HPDE6-E6E7 (cell line): ENCODE measurements around the gene GPATCH4.
A peak's percentile ranks its signal among the peaks of the same experiment; 100 is the strongest.
"Not testable (repeated sequence)": the region's sequence is repeated elsewhere in the genome, so short reads cannot be mapped to it uniquely, and the experiment has no call there.

Experiments
- DNase-seq: peaks from one replicate; pipeline ENCODE4 v3.0.0; 2011; ENCODE audit warnings: missing footprints; ENCODE audit errors: extremely low spot score

The GPATCH4 gene

DNA sequence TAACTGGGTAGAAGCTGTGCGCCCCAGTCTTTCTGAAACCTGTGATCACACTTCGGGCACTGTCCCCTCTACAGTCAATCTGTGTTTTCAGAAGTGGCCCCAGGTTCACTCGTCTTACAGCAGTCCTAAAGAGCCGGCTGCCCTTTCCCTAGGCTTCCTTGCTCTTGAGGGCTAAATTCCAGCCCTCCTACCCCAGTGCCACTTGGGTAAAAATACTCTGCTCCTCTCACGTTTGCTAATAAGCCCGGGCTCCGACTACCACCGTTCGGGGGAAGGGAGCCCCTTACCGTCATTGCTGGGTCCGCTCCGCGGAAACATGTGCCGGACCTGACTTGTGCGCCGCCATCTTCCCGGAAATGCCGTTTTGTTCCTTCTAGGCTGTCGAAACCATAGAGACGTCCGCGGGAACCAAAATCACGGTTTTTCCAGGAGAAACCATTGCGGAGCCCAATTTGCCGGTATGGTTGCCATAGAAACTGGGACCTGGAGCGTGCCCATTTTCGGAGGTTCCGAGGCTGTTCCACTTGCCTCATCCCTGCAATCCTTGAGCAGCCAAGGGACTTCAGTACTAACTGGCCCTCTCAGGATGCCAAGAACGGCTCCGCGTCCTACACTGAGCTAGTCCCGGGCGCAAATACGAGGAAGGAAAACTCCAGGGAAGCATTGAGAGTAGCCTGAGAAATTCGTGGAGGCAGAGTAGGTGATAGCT lies at the start of gene GPATCH4:
Gene GPATCH4 (minus strand): TSS at position 358 of the 709 bp plus-strand sequence.
- no peak for DNase-seq

DNA sequence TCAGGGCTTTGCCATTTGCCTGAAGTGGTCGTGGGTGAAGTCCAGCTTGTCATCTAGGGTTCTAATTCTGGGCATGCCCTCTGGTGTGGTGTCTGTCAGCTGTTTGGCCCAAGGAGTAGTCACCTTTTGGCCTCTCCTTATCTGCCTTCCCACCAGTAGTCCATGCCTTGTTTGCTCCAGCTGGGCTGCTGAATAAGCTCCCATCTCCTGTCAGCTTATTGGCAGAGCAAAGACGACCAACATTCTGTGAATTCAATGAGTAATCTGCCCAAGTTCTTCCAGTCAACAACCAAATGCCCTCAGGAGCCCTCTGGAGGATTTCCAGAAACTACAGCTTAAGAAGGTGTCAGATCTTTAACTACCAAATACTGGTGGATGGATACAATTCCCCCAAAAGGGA lies 47.7 kb upstream of the GPATCH4 start:
- DNase-seq = no peak

DNA sequence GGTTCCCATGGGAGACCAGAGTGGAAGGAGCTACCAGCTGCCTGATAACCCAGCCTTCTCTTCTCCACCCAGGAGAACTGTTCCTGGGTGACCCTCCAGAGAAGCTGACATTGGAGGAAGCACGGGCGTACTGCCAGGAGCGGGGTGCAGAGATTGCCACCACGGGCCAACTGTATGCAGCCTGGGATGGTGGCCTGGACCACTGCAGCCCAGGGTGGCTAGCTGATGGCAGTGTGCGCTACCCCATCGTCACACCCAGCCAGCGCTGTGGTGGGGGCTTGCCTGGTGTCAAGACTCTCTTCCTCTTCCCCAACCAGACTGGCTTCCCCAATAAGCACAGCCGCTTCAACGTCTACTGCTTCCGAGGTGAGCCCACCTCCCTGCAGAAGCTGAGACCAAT lies 47.2 kb upstream of the GPATCH4 start:
- DNase-seq = no peak

DNA sequence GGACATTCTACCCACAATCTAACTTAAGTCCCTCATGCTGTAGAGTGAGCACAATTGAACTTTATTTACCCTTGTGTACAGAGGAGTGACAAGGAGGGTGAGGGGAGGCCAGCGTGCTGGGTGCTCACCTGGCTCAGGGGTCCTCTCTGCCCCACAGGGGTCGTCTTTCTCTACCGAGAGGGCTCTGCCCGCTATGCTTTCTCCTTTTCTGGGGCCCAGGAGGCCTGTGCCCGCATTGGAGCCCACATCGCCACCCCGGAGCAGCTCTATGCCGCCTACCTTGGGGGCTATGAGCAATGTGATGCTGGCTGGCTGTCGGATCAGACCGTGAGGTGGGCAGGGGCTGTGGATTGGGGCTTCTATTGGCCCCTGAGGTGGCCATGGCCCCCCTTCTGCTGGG lies 46.1 kb upstream of the GPATCH4 start:
- DNase-seq = no peak

DNA sequence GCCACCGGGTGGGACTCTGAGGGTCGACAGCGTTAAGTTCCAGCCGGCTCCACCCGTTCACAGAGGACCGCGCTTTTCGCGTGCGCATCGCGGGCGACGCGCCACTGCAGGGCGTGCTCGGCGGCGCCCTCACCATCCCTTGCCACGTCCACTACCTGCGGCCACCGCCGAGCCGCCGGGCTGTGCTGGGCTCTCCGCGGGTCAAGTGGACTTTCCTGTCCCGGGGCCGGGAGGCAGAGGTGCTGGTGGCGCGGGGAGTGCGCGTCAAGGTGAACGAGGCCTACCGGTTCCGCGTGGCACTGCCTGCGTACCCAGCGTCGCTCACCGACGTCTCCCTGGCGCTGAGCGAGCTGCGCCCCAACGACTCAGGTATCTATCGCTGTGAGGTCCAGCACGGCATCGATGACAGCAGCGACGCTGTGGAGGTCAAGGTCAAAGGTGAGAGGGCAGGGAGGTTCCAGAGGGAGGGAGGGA lies 45.5 kb upstream of the GPATCH4 start:
- DNase-seq = no peak

DNA sequence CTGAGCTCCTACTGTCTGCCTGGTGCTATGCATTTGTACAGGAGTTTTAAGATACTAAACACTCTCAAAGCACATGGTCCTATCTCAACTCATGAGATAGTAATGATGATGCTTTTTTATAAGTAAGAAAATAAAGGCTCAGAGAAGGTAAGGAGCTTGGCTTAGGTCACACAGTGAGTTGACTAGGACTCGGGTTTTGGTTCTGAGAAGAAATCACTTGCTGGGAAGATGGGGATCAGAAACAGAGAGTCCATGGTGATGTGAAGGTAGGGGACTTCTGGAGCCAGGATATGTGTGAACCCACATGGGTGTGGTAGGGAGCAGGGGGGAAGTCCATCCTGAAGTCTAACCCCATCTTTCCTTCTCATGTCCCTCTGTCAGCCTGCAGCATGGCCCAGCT lies 44.4 kb upstream of the GPATCH4 start:
- no peak for DNase-seq

DNA sequence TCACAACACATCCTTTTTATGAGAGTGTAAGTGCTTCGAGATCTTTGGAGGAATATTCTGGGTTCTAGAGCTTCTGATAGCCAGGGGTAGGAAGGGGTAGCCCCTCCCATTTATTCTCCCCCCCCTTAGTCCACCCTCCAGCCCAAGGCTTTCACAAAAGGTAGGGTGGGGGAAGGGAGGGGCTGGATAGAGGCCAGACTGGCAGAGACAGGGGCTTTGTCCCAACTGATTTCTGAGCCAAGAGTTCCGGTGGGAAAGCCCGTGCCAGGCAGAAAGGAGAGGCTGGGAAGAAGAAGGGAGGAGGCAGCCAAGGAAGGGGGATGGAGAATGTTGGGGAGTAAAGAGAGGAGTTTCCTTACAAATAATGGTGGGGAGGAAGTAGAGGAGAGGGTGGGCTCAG lies 43.8 kb upstream of the GPATCH4 start:
- DNase-seq = no peak

DNA sequence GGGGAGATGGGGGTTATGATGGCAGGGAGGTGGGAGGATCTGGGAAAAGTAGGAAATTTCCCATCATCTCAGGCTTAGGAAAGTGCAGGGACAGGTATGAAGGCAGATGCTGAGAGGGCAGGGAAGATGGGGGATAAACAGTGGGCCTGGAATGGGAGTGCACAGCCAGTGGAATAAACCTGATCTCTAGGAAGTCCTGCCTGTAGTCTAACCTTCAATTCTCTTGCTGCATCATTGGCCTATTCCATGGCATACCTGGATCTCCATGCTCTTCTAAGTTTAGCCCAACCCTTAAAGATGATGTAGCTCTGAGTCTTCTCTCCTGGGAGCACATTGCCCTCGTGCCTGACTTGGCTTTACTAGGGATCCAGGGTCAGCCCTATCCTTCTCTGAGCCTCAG lies 43.4 kb upstream of the GPATCH4 start:
- DNase-seq = no peak

DNA sequence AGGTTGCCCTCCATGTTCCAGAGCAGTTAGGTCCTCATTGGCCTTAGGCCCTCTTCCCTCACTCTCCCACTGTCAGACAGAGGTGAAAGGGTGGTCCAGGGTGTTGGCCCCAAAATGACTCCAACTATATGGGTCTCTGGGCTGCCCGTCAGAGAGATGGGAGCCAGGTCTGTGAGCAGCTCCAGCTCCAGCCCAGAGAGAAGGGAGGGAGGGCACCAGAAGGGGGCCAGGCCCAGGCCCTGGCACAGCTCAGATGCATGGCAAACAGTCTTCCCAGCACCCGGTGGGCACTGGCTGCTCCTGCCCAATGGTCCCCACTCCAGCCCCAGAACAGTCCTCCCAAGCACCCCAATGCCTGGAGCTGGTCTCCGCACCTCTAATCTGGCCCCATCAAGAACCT lies 42.9 kb upstream of the GPATCH4 start:
- no peak for DNase-seq

DNA sequence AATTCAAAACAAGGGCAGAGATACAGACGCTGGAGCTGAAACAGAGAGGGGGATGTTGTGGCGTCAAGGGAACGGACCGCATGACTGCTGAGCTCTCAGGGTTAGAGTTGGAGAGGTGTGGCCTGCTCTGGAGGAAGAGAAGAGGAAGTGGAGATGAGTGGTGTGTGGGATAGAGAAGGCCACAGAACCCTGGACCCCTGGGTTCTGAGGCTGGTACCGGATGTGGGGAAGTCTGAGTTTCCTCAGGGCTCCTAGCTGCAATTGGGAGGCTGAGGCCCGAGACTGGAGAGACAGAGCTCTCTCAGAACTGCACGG lies 42.5 kb upstream of the GPATCH4 start:
- no peak for DNase-seq

DNA sequence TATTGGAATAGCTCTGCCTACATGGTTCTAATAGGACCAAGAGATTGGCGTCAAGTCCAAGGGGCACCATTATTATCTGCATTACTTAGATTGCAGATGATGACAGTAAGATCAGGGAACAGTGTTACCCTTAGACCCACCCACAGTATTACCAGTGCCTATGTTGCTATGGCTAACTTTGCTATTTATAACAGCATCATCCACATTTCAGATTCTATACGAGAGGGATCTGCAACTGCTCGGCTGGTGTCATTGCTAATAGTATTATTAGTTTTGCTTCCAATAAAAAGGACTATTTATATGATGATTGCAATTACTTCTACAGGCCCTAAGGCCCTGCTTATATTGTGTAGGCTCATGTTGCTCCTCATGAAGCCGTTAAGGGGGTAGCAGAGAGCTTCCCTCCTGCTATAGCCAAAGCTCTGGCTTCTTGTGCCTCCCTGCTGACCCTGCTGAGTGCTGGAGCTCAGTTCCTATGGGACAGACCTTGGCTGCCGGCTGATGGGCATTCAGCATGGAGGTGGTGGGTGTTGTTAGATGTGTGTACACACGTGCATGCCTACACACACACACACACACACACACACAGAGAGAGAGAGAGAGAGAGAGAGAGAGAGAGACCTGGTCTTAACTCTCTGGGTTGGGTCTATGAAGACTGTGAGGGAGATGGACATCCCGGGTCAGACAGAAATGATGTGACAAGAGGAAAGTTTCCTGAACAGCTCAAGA lies 41.9 kb upstream of the GPATCH4 start:
- no peak for DNase-seq

DNA sequence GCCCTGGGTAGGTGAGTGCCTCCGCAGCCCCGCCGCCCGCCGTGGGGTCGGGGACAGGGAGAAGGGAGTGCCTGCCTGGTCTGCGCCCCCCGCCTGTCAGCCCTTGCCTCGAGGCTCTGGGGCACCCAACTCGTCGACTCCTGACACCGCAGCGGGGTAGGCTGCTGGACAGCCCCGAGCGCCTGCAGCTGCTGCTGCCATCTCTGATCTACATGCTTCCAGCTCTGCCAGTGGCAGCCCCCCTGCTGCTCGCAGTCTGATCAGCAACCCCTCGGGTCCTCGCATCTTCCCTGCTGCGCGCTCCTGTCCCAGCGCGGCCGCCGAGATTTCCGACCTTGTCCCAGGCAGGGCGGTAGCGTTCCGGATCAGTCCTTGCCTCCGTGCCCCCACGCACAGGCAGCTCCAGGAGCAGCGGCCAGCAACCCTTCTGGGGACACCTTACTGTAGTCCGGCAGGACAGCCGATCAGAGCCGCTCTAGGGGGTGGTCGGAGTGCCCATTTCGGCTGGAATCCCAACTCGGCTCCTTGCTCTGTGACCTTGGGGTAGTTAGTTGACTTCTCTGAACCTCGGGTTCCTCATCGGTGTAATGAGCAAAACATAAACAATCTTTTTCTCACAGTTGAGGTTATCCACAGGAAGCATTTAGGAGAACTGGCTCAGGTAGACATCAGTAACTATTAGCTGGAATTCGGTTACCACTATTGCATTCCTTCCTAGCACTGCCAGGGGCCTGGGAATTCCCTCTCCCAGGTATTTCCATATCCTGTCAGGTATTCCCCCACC lies 41.2 kb upstream of the GPATCH4 start:
- no peak for DNase-seq

DNA sequence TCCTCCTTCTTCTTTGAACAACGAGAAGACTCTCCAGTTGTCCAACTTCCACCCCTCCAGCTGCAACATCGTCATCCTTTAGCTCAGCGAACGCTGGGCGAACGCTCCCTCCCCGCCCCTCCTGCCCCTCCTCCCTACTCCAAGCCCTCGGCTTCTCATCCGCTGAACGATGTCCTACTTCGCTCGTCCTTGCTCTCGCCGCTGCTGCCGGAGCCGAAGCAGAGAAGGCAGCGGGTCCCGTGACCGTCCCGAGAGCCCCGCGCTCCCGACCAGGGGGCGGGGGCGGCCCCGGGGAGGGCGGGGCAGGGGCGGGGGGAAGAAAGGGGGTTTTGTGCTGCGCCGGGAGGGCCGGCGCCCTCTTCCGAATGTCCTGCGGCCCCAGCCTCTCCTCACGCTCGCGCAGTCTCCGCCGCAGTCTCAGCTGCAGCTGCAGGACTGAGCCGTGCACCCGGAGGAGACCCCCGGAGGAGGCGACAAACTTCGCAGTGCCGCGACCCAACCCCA lies 40.5 kb upstream of the GPATCH4 start, which contains the start of gene BCAN:
Gene BCAN (plus strand): TSS at position 357 of the 504 bp plus-strand sequence. CDS start 3,938 bp downstream, outside the sequence.
- DNase-seq = no peak

DNA sequence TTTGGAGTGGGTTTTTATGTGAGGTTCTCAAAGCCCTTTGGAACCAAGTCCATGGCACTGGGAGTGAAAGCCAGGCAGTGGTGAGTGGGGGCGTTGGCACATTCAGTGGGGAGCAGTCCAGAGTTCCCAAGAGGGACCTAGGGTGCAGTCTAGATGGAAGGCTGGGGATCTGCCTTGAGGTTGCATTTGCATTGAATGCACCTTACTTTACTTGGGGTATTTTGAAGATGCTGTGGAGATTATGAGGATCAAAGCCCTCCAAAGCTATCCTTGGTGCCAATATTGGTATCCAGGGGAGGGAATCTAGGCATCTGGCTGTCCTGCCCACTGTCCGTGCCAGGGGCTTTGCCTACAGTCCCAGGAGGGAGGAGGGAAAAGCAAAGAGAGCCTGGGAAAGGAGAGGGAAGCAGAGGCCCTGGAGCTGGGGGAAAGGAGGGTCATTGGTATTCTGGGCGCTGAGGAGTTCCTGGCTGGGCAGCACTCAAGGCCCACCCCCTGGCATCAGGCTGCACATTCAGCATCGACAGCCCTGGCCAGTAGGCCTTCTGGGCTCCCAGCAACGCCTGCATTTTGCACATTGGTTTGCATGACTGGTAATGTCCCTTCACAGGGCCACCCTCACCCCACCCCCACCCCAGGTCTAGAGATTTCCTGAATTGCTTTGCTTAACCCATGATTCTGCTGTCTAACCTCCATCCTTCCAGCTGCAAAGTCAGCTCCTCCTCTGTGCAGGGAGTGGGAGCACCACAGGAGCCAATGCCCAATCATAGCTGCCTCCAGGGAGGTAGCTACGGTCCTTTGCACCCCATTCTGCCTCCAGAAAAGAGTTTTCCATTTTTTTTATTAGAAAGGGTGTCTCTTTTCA lies 39.8 kb upstream of the GPATCH4 start:
- DNase-seq = no peak

DNA sequence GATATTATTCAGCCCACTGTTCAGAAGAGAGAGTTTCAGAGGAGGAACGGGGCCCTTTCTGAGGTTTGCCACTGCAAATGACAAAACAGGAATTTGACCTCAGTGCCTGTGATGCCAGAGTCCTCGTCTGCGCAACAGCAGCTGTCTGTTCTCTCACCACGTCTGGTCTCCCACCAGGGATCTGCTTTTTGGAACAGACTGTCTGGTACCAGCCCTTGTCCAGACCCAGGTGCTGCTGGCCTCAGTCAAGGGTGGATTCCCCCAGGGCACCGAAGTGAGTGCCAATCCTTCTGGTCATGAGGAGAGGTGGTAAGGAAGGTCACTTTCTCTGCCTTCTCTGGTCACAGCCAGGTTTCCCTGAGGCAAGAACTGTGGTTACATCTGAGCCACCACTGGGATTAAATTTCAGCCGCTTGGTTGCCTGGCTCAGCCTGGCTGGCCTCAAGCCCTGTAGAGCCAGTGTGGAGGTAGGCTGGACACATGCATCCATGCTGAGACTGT lies 38.4 kb upstream of the GPATCH4 start:
- no peak for DNase-seq

DNA sequence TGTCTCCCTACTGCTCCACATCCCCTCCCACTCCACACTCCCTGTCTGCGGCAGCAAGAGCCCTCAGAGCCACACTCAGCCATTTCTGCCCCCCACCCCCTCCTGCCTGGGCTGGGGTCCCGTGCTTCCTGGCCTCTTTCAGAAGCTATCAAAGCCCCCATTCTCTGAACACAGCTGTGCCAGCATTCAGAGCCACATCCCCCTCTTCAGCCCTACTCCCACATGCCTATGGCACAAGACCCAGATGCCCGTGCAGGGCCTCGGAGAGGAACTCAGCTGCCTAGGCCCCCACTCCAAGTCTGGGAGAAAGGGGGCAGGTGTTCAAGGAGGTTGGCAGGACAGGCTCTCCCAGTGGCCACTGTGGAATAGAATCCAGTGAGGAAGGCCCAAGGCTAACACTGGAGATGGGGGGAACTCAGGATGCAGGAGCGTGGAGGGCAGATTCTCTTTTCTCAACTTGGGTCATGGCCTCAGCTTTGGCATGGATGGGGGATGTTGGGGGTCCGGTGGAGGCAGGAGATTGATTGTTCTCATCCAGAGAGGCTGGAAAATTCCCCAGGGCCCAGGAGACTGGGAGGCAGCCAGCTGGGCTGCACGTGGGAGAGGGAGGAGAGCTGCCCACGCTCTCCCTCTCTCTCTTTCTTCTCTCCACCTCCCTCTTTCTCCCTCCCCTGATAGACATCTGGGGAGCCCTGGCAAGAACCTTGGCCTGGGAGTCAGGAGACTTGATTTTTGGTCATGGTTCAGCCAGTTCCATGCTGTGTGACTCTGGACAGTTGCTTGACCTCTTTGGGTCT lies 37.1 kb upstream of the GPATCH4 start:
- no peak for DNase-seq

DNA sequence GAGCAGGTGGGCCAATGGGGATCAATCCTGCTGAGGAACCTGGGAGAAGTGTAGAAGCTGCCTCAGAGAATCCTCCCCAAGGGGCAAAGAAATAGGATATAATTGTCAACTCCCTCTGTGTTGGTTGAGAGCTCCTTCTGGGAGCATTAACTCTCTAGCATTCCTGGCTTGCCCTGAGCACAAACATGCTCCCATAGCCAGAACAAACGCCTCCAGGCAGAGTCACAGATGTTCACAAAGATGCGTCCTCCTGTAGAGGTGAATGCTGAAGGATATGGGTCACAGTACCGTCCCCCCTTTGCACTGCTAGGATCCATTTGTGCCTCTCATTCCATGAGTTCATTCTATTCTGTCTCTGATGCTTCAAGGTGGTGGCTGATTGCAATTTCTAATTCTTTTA lies 31.1 kb upstream of the GPATCH4 start:
- no peak for DNase-seq

DNA sequence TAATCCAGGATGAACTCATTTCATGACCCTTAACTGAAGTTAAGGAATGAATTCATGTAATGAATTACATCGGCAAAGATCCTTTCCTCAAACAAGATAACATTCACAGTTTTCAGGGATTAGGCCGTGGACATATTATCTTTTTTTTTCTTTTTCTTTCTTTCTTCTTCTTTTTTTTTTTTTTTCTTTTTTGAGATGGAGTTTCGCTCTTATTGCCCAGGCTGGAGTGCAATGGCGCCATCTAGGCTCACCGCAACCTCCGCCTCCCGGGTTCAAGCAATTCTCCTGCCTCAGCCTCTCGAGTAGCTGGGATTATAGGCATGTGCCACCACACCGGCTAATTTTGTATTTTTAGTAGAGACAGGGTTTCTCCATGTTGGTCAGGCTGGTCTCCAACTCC lies 29.9 kb upstream of the GPATCH4 start:
- DNase-seq = not testable (repeated sequence)

DNA sequence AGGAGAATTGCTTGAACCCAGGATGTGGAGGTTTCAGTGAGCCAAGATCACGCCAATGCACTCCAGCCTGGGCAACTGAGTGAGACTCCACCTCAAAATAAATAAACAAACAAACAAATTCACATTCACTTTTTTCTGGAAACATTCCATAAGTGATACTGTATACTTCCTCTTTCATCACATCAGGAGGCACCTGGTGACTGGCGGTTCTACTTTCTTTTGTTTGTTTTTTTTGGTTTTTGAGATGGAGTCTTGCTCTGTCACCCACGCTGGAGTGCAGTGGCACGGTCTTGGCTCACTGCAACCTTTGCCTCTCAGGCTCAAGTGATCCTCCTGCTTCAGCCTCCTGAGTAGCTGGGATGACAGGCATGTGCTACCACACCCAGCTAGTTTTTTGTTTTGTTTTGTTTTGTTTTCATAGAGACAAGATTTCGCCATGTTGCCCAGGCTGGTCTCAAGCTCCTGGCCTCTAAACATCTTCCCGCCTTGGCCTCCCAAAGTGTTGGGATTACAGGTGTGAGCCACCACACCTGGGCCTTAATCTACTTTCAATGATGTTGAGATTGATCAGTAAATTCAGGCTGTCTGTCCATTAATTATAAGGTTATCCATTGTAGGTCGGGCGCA lies 28.7 kb upstream of the GPATCH4 start:
- DNase-seq = no peak

DNA sequence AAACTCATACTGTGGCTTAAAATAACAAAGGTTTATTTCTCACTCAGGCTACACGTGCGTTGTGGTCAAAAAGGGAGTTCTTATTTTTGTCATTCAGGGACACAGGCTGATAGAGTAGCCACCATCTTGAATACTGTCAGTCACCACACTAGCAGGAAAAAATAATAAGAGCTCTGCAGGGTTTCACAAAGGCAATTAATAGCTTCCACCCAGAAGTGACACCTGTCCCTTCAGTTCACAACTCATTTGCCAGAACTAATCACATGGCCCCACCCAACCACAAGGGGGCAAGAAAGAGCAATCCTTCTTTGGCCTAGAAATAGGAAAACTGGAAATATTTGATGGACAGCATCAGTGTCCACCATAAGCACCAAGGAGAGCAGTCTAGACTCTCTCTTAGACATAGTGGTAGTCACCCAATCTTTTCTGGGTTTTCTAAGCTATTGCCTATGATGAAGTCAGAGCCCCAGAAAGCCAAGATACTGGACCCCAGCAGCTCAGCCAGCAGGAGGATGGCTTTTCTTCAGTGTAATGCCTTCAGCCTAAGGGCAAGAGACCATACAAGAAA lies 26.1 kb upstream of the GPATCH4 start:
- peak; percentile 58 for DNase-seq
